ENCODE results near the gene CFAP91. TPM values are rescaled to one million over a fixed set of nuclear protein-coding genes. Genes with fewer than 3 reads are reported as not detected.

Gene CFAP91
- total and polyA plus RNA-seq, 9 of the 15 experiments (the other 6 are each of a cell fraction or from before 2014, with no cell fraction given), result not detected

- TF ChIP-seq TAF7 (tag; IDR thresholded peaks at IDR 0.05) (no peak), EHMT2 (IDR thresholded peaks at IDR 0.05) (peak; percentile 26; the same call in 1 of the 2 replicates), KLF16 (IDR thresholded peaks at IDR 0.05) (no peak), ZBTB17 (CRISPR knock-in tag; IDR thresholded peaks at IDR 0.05) (peak; percentile 98), ZEB2 (IDR thresholded peaks at IDR 0.05) (peak; percentile 44; the same call in 1 of the 2 replicates)
Observed at GRCh38 chr3:119664850-119665379, 37.9 kb upstream of the CFAP91 start (continued).

- BruUV-seq (replicated peaks), result no TSS peak
- Histone ChIP-seq H3K27ac (ENCODE audit: extremely low read depth, low read depth, low read length) (no peak overlapping the region), H3K4me2 (ENCODE audit: insufficient read depth, low read length) (no peak overlapping the region), H4K20me1 (replicated peaks; ENCODE audit: control insufficient read depth, insufficient read depth, low read length) (no peaks in the 10 kb centered on the region), H3K27me3 (ENCODE audit: control insufficient read depth in 2 of 2, insufficient read depth in 2 of 2, low read length in 2 of 2) (no peaks in the 10 kb centered on the region), H3K4me1 (replicated peaks in 1 of 2; ENCODE audit: control insufficient read depth in 2 of 2, insufficient read depth in 2 of 2, low read length in 2 of 2) (peaks cover 0 to 11% of the 10 kb centered on the region in 2 experiments; a peak in 2 of 5 replicates), H3K36me3 (ENCODE audit: control insufficient read depth, insufficient read depth, low read length) (peaks cover 17% of the 10 kb centered on the region; the same call in 2 of the 3 replicates), H3K4me3 (no peak overlapping the region), H3K9me3 (replicated peaks; ENCODE audit: control insufficient read depth, insufficient read depth, low read depth, low read length) (no peaks in the 10 kb centered on the region), H3K9me1 (ENCODE audit: control insufficient read depth, insufficient read depth, low read length) (no peaks in the 10 kb centered on the region), H3K9ac (ENCODE audit: insufficient read depth in 1 of 2, low read depth in 2 of 2, low read length in 2 of 2) (no peak overlapping the region), H2AFZ (ENCODE audit: low read depth, low read length) (no peak overlapping the region), H3K79me2 (ENCODE audit: control insufficient read depth, insufficient read depth, low read length) (no peaks in the 10 kb centered on the region)
- FAIRE-seq (no peak), ATAC-seq (no peak), DNase-seq (ENCODE audit: extremely low read depth in 1 of 4, low spot score in 3 of 4) (no peak)
- intact Hi-C loops (cut with micrococcal nuclease), result no loop called here
- ChIA-PET CTCF (ENCODE audit: low intra/inter-chr PET ratio) (no interaction called here), POLR2A (interaction anchor here (0.6 kb wide), 1 partner anchor 176 kb away, joined by 3 read pairs; no protein-coding TSS in a partner anchor)
- WGBS (ENCODE audit: insufficient coverage, low coverage, missing lambda C conversion rate), result 97% methylated on average over 5 of the region's 6 CpGs
- in situ Hi-C loops (cut with MboI), result no loop called here
- TF ChIP-seq TEAD2 (tag; IDR thresholded peaks at IDR 0.05) (no peak), TCFL5 (CRISPR knock-in tag; conservative IDR thresholded peaks at IDR 0.05) (no peak), GATA2 (CRISPR knock-in tag; IDR thresholded peaks at IDR 0.05) (no peak), POLR2AphosphoS5 (IDR thresholded peaks at IDR 0.05; ENCODE audit: control insufficient read depth, insufficient read depth, low read depth, low read length) (no peak), SMARCB1 (IDR thresholded peaks at IDR 0.05; ENCODE audit: insufficient read length, low read depth) (no peak), GTF2F1 (IDR thresholded peaks at IDR 0.05; ENCODE audit: low read depth, low read length) (no peak), JUNB (CRISPR knock-in tag; conservative IDR thresholded peaks at IDR 0.05) (no peak), PHB2 (IDR thresholded peaks at IDR 0.05; ENCODE audit: low read depth) (no peak), ZNF165 (CRISPR knock-in tag; IDR thresholded peaks at IDR 0.05; ENCODE audit: borderline replicate concordance) (no peak), POLR2AphosphoS2 (IDR thresholded peaks at IDR 0.05; ENCODE audit: low read length) (no peak), SP2 (IDR thresholded peaks at IDR 0.05; ENCODE audit: extremely low read depth, low read depth, low read length, poor library complexity, severe bottlenecking) (no peak), HDGF (IDR thresholded peaks at IDR 0.05) (no peak), RNF2 (IDR thresholded peaks at IDR 0.05) (no peak)
Observed at GRCh38 chr3:119665954-119666559, 36.8 kb upstream of the CFAP91 start.
